NB4 (cell line): ENCODE results near the gene SSNA1.

Source experiments
- MYC ChIP-seq: IDR thresholded peaks from 2 replicates; pipeline ENCODE4 v1.6.1; 2011; ENCODE audit warnings: low read depth, low read length
- POLR2A ChIP-seq: IDR thresholded peaks from 2 replicates; pipeline ENCODE4 v1.6.1; 2011; ENCODE audit warnings: mild to moderate bottlenecking; ENCODE audit not compliant: insufficient read length; ENCODE audit errors: extremely low read depth
- TF ChIP-seq, protein P1 (sequence below): IDR thresholded peaks from one replicate; pipeline ENCODE4 v1.5.1; 2012; ENCODE audit warnings: low read depth, low read length

DNA sequence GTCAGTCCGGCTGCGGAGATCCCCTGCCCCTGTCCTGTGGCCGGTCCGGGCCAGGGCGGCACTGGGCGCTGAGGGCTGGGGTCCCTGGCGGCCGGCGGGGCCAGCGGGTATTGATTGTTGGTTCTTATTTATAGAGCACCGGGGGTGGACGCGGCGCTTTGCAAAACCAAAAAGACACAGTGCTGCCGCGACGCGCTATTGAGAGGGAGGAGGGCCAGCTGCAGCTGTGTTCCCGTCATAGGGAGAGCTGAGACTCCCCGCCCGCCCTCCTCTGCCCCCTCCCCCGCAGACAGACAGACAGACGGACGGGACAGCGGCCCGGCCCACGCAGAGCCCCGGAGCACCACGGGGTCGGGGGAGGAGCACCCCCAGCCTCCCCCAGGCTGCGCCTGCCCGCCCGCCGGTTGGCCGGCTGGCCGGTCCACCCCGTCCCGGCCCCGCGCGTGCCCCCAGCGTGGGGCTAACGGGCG lies 21.2 kb upstream of the SSNA1 start:
- TF ChIP-seq MYC (no peak), POLR2A (no peak)
- TF ChIP-seq, protein P1, sequence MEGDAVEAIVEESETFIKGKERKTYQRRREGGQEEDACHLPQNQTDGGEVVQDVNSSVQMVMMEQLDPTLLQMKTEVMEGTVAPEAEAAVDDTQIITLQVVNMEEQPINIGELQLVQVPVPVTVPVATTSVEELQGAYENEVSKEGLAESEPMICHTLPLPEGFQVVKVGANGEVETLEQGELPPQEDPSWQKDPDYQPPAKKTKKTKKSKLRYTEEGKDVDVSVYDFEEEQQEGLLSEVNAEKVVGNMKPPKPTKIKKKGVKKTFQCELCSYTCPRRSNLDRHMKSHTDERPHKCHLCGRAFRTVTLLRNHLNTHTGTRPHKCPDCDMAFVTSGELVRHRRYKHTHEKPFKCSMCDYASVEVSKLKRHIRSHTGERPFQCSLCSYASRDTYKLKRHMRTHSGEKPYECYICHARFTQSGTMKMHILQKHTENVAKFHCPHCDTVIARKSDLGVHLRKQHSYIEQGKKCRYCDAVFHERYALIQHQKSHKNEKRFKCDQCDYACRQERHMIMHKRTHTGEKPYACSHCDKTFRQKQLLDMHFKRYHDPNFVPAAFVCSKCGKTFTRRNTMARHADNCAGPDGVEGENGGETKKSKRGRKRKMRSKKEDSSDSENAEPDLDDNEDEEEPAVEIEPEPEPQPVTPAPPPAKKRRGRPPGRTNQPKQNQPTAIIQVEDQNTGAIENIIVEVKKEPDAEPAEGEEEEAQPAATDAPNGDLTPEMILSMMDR: no peak
